WTC11 (cell line): Measurements from ENCODE around the gene C3orf85. TPM values are rescaled to one million over a fixed set of nuclear protein-coding genes. Genes with fewer than 3 reads are reported as not detected.

Source experiments
- ATAC-seq: fragments of 200-7000 bp; cut with Tn5 transposase; 2 replicates; pipeline ENCODE4 v1.10.0; 2021; ENCODE audit warnings: mild to moderate bottlenecking, moderate library complexity
- CTCF ChIA-PET: fragments of 300-600 bp; sonication (Branson Sonifier 250); formaldehyde crosslinking; loops from one replicate; lab custom pipeline; 2021; ENCODE audit warnings: antibody characterized with exemption; lab: Charles Lee
- POLR2A ChIA-PET: fragments of 350-600 bp; sonication (Branson Sonifier 250); formaldehyde crosslinking; loops from one replicate; lab custom pipeline; 2021; ENCODE audit warnings: antibody characterized with exemption; lab: Charles Lee
- DNase-seq: peaks from one replicate; pipeline ENCODE4 v3.0.0; 2021; ENCODE audit warnings: low spot score
- H3K27ac Mint-ChIP-seq: 2 replicates; pipeline ENCODE4 v1.8.0; 2021; ENCODE audit warnings: mixed read lengths
- H3K27me3 Mint-ChIP-seq: 2 replicates; pipeline ENCODE4 v1.8.0; 2021; ENCODE audit warnings: low read depth, mild to moderate bottlenecking, moderate library complexity, mixed read lengths
- H3K36me3 Mint-ChIP-seq: 2 replicates; pipeline ENCODE4 v1.8.0; 2021; ENCODE audit warnings: mixed read lengths
- H3K4me1 Mint-ChIP-seq: 2 replicates; pipeline ENCODE4 v1.8.0; 2022; ENCODE audit warnings: mixed read lengths
- H3K4me3 Mint-ChIP-seq: 2 replicates; pipeline ENCODE4 v1.8.0; 2021; ENCODE audit warnings: mild to moderate bottlenecking, moderate library complexity, mixed read lengths
- H3K9me3 Mint-ChIP-seq: 2 replicates; pipeline ENCODE4 v1.8.0; 2021; ENCODE audit warnings: mixed read lengths
- ATF1 ChIP-seq: sonication (generic); formaldehyde crosslinking; IDR thresholded peaks from 2 replicates; pipeline ENCODE4 v1.8.1; 2023; ENCODE audit warnings: mild to moderate bottlenecking, moderate library complexity, missing genetic modification reagents
- ATF2 ChIP-seq: sonication (generic); formaldehyde crosslinking; IDR thresholded peaks from 2 replicates; pipeline ENCODE4 v1.8.1; 2022; ENCODE audit warnings: low read depth, missing genetic modification reagents, borderline replicate concordance
- ATF3 ChIP-seq: sonication (generic); formaldehyde crosslinking; conservative IDR thresholded peaks from 2 replicates; pipeline ENCODE4 v1.8.1; 2022; ENCODE audit warnings: mild to moderate bottlenecking, missing genetic modification reagents
- ATF6 ChIP-seq: sonication (generic); formaldehyde crosslinking; IDR thresholded peaks from 2 replicates; pipeline ENCODE4 v1.8.1; 2023; ENCODE audit warnings: mild to moderate bottlenecking, missing genetic modification reagents
- EMX1 ChIP-seq: fragments of 250-450 bp; sonication (Bioruptor Pico); IDR thresholded peaks from 2 replicates; pipeline ENCODE4 v1.8.0; 2021; ENCODE audit warnings: mild to moderate bottlenecking
- GTF2I ChIP-seq: fragments of 250-450 bp; sonication (Bioruptor Pico); conservative IDR thresholded peaks from 2 replicates; pipeline ENCODE4 v1.4.0; 2021; ENCODE audit warnings: mild to moderate bottlenecking
- HMGA2 ChIP-seq: fragments of 250-450 bp; sonication (Bioruptor Pico); IDR thresholded peaks from 2 replicates; pipeline ENCODE4 v1.4.0; 2021; ENCODE audit warnings: mild to moderate bottlenecking, moderate library complexity
- HMGXB4 ChIP-seq: sonication (generic); formaldehyde crosslinking; IDR thresholded peaks from 2 replicates; pipeline ENCODE4 v1.8.1; 2023; ENCODE audit warnings: mild to moderate bottlenecking, moderate library complexity, missing genetic modification reagents
- IRF1 ChIP-seq: sonication (generic); formaldehyde crosslinking; IDR thresholded peaks from 2 replicates; pipeline ENCODE4 v1.8.0; 2023; ENCODE audit warnings: missing genetic modification reagents
- JUN ChIP-seq: sonication (generic); formaldehyde crosslinking; IDR thresholded peaks from 2 replicates; pipeline ENCODE4 v1.8.0; 2023; ENCODE audit warnings: mild to moderate bottlenecking, missing genetic modification reagents
- MXD4 ChIP-seq: fragments of 250-450 bp; sonication (Bioruptor Pico); IDR thresholded peaks from 2 replicates; pipeline ENCODE4 v1.8.0; 2021; ENCODE audit warnings: mild to moderate bottlenecking, moderate library complexity, borderline replicate concordance
- PRDM15 ChIP-seq: sonication (generic); formaldehyde crosslinking; IDR thresholded peaks from 2 replicates; pipeline ENCODE4 v1.8.0; 2022; ENCODE audit warnings: missing genetic modification reagents
- RELA ChIP-seq: sonication (generic); formaldehyde crosslinking; IDR thresholded peaks from 2 replicates; pipeline ENCODE4 v1.8.1; 2022; ENCODE audit warnings: missing genetic modification reagents, mild to moderate bottlenecking, borderline replicate concordance
- TCF7 ChIP-seq: sonication (generic); formaldehyde crosslinking; IDR thresholded peaks from 2 replicates; pipeline ENCODE4 v1.8.0; 2022; ENCODE audit warnings: mild to moderate bottlenecking, low read depth, missing genetic modification reagents, moderate library complexity
- TEAD1 ChIP-seq: sonication (generic); formaldehyde crosslinking; IDR thresholded peaks from 2 replicates; pipeline ENCODE4 v1.8.0; 2022; ENCODE audit warnings: mild to moderate bottlenecking, missing genetic modification reagents
- ZNF121 ChIP-seq: sonication (generic); formaldehyde crosslinking; IDR thresholded peaks from 2 replicates; pipeline ENCODE4 v1.8.0; 2023; ENCODE audit warnings: missing genetic modification reagents
- ZNF219 ChIP-seq: sonication (generic); formaldehyde crosslinking; IDR thresholded peaks from 2 replicates; pipeline ENCODE4 v1.8.0; 2023; ENCODE audit warnings: missing genetic modification reagents, mild to moderate bottlenecking, borderline replicate concordance
- ZNF396 ChIP-seq: fragments of 250-450 bp; sonication (Bioruptor Pico); IDR thresholded peaks from 2 replicates; pipeline ENCODE4 v1.8.0; 2021; ENCODE audit warnings: mild to moderate bottlenecking, moderate library complexity, borderline replicate concordance
- ZNF423 ChIP-seq: fragments of 250-450 bp; sonication (Bioruptor Pico); IDR thresholded peaks from 2 replicates; pipeline ENCODE4 v2.1.2; 2022; ENCODE audit warnings: mild to moderate bottlenecking, moderate library complexity
- ZNF532 ChIP-seq: fragments of 250-450 bp; sonication (Bioruptor Pico); IDR thresholded peaks from 2 replicates; pipeline ENCODE4 v1.9.0; 2021; ENCODE audit warnings: mild to moderate bottlenecking, borderline replicate concordance
- total RNA-seq: library from RNA; stranded (reverse); gene quantifications from 3 replicates; pipeline ENCODE4 v1.2.3, GENCODE V29; 2021

Gene C3orf85
- total RNA-seq, 1 experiment from 2014 or later: not detected

- ChIA-PET CTCF (interaction anchor here (0.7 kb wide), 1 partner anchor 106 kb away, joined by 3 read pairs; no protein-coding TSS in a partner anchor), POLR2A (no interaction called here)
- TF ChIP-seq TCF7 (CRISPR knock-in tag) (no peak), GTF2I (CRISPR knock-in tag) (no peak), JUN (no peak), ZNF121 (CRISPR knock-in tag) (no peak), ZNF532 (CRISPR knock-in tag) (no peak), HMGA2 (CRISPR knock-in tag) (no peak), ZNF396 (CRISPR knock-in tag) (no peak), ATF3 (CRISPR knock-in tag) (no peak)
- no peaks in the 10 kb centered on the region for H3K4me1 Mint-ChIP-seq
- no peak within 1 kb of the TSS for H3K4me3 Mint-ChIP-seq
- peak; percentile 14 for DNase-seq
- peaks cover 9% of the 10 kb centered on the region for H3K9me3 Mint-ChIP-seq
- peaks cover 5% of the 10 kb centered on the region for H3K27me3 Mint-ChIP-seq
- H3K36me3 Mint-ChIP-seq: peaks cover 9% of the 10 kb centered on the region
- ATAC-seq: peak; percentile 26; the same call in 1 of the 2 replicates
- no peak within 1 kb of the TSS for H3K27ac Mint-ChIP-seq
These were observed 18.6 kb upstream of the C3orf85 start, which contains the start of gene MORC1 for GRCh38 chr3:109117939-109118338. TSS of gene MORC1 (minus strand) at chr3:109118134. CDS start at chr3:109118059, 75 bp downstream.

GRCh38 chr3:109118584-109118983 is 17.9 kb upstream of the C3orf85 start:
- peaks cover 10% of the 10 kb centered on the region for H3K36me3 Mint-ChIP-seq
- no peak overlapping the region for H3K27ac Mint-ChIP-seq
- H3K27me3 Mint-ChIP-seq: peaks cover 5% of the 10 kb centered on the region
- no peak overlapping the region for H3K4me3 Mint-ChIP-seq
- POLR2A ChIA-PET: no interaction called here
- TF ChIP-seq EMX1 (CRISPR knock-in tag) (no peak), HMGA2 (CRISPR knock-in tag) (no peak), IRF1 (CRISPR knock-in tag) (no peak), ATF1 (no peak), MXD4 (no peak), ATF6 (no peak), RELA (CRISPR knock-in tag) (no peak), TEAD1 (CRISPR knock-in tag) (no peak), ZNF423 (CRISPR knock-in tag) (no peak), PRDM15 (no peak), JUN (no peak), ZNF219 (CRISPR knock-in tag) (no peak), ATF2 (CRISPR knock-in tag) (no peak), HMGXB4 (CRISPR knock-in tag) (no peak)
- TF ChIP-seq, all 79 proteins: peak for 0
- no peak for DNase-seq
- no peak for ATAC-seq
- H3K9me3 Mint-ChIP-seq: peaks cover 10% of the 10 kb centered on the region
- CTCF ChIA-PET: interaction anchor here (0.7 kb wide), 1 partner anchor 106 kb away, joined by 3 read pairs; no protein-coding TSS in a partner anchor
- no peaks in the 10 kb centered on the region for H3K4me1 Mint-ChIP-seq
